K562 (cell line): ENCODE measurements around the gene CRYZL1. TPM values are rescaled to one million over a fixed set of nuclear protein-coding genes. Genes with fewer than 3 reads are reported as not detected.
A peak's percentile ranks its signal among the peaks of the same experiment; 100 is the strongest.

ENCODE experiments used
- ASH1L ChIP-seq: fragments of 450-650 bp; IDR thresholded peaks from 2 replicates; pipeline ENCODE4 v1.6.1; 2018; ENCODE audit warnings: borderline replicate concordance, mild to moderate bottlenecking, low read depth; ENCODE audit not compliant: partially characterized antibody
- ATF1 ChIP-seq, 2 experiments: fragments of 450-650 bp in 1 of 2; IDR thresholded peaks; 2 replicates each; pipeline ENCODE4 v1.6.1; 2016; ENCODE audit warnings: missing compliant biosample characterization in 1 of 2, missing genetic modification characterization in 1 of 2
- BDP1 ChIP-seq: IDR thresholded peaks from 3 replicates; pipeline ENCODE4 v1.6.1; 2011; ENCODE audit not compliant: insufficient read length, insufficient read depth
- CEBPG ChIP-seq, 3 experiments: fragments of 200-800 bp in 1 of 3; sonication (Bioruptor generic) in 1 of 3; sonication (generic) in 1 of 3; formaldehyde crosslinking in 1 of 3; IDR thresholded peaks in 2 of 3; conservative IDR thresholded peaks in 1 of 3; 2 replicates each; pipeline versions ENCODE4 v1.6.1 to v1.8.0; 2016 to 2022; ENCODE audit warnings: missing compliant biosample characterization in 2 of 3, missing genetic modification characterization in 2 of 3, mild to moderate bottlenecking in 1 of 3, missing genetic modification reagents in 1 of 3
- CHD2 ChIP-seq: IDR thresholded peaks from 2 replicates; pipeline ENCODE4 v1.6.1; 2011; ENCODE audit warnings: low read depth, low read length
- CREB1 ChIP-seq, 2 experiments: sonication (generic) in 1 of 2; formaldehyde crosslinking in 1 of 2; IDR thresholded peaks; 2 replicates each; pipeline versions ENCODE4 v1.6.1 to v1.8.0; 2012 to 2022; ENCODE audit warnings: inconsistent platforms in 1 of 2, mild to moderate bottlenecking in 1 of 2, missing genetic modification reagents in 1 of 2, moderate library complexity in 1 of 2
- CREM ChIP-seq: IDR thresholded peaks from 2 replicates; pipeline ENCODE4 v1.6.1; 2014; ENCODE audit warnings: antibody characterized with exemption, low read depth
- EWSR1 ChIP-seq: fragments of 450-650 bp; IDR thresholded peaks from 2 replicates; pipeline ENCODE4 v1.6.1; 2018; ENCODE audit warnings: borderline replicate concordance, mild to moderate bottlenecking, low read depth, moderate library complexity; ENCODE audit not compliant: partially characterized antibody
- FOXJ2 ChIP-seq: fragments of 200-800 bp; sonication (Bioruptor generic); IDR thresholded peaks from 2 replicates; pipeline ENCODE4 v1.6.1; 2016; ENCODE audit warnings: missing genetic modification characterization, missing compliant biosample characterization
- HEY1 ChIP-seq: fragments of 250-450 bp; sonication (Bioruptor Pico); IDR thresholded peaks from 2 replicates; pipeline ENCODE4 v1.5.0; 2020; ENCODE audit warnings: mild to moderate bottlenecking, moderate library complexity, borderline replicate concordance
- HOXB6 ChIP-seq: fragments of 250-450 bp; sonication (Bioruptor Pico); IDR thresholded peaks from 2 replicates; pipeline ENCODE4 v1.5.1; 2022; ENCODE audit warnings: mild to moderate bottlenecking, borderline replicate concordance
- KHSRP ChIP-seq: fragments of 450-650 bp; IDR thresholded peaks from 2 replicates; pipeline ENCODE4 v1.6.1; 2017
- MCM3 ChIP-seq: fragments of 450-650 bp; IDR thresholded peaks from 2 replicates; pipeline ENCODE4 v1.6.1; 2016
- NCOA6 ChIP-seq: fragments of 450-650 bp; IDR thresholded peaks from 2 replicates; pipeline ENCODE4 v1.6.1; 2017; ENCODE audit warnings: mild to moderate bottlenecking
- POLR2B ChIP-seq: fragments of 450-650 bp; IDR thresholded peaks from 2 replicates; pipeline ENCODE4 v1.6.1; 2018; ENCODE audit warnings: low read depth; ENCODE audit not compliant: partially characterized antibody
- SAFB2 ChIP-seq: fragments of 200-400 bp; formaldehyde crosslinking; IDR thresholded peaks from 2 replicates; pipeline ENCODE4 v1.6.1; 2018; ENCODE audit warnings: borderline replicate concordance, low read length, low read depth, moderate library complexity; ENCODE audit not compliant: severe bottlenecking
- ZBED1 ChIP-seq: IDR thresholded peaks from 2 replicates; pipeline ENCODE4 v1.6.1; 2014
- ZNF165 ChIP-seq: fragments of 250-450 bp; sonication (Bioruptor Pico); IDR thresholded peaks from 2 replicates; pipeline ENCODE4 v1.4.0; 2020; ENCODE audit warnings: borderline replicate concordance
- ZNF175 ChIP-seq: fragments of 200-800 bp; sonication (Bioruptor generic); IDR thresholded peaks from 2 replicates; pipeline ENCODE4 v1.6.1; 2016; ENCODE audit warnings: low read depth, mild to moderate bottlenecking, missing genetic modification characterization, missing compliant biosample characterization
- ZNF583 ChIP-seq: fragments of 250-450 bp; sonication (Bioruptor Pico); IDR thresholded peaks from 2 replicates; pipeline ENCODE4 v1.4.0; 2020
- ZNF780A ChIP-seq: fragments of 250-450 bp; sonication (Bioruptor Pico); IDR thresholded peaks from 2 replicates; pipeline ENCODE4 v1.5.0; 2021; ENCODE audit warnings: mild to moderate bottlenecking
- polyA plus RNA-seq, 8 experiments: library from polyadenylated mRNA; depleted of rRNA in 4 of 8; stranded (reverse) in 5 of 8; unstranded in 3 of 8; fragments of >200 nt; fragmentation: Nextera tagmentation in 2 of 8; fragmentation: Illumina TruSeq in 1 of 8; extraction: Ambion mirVana in 2 of 8; extraction: Trizol in 1 of 8; gene quantifications; 2 replicates each; pipeline versions ENCODE4 v1.2.1 to v1.2.3, GENCODE V29; 2011 to 2014; ENCODE audit warnings: inconsistent platforms in 1 of 8, missing spikeins in 1 of 8
- total RNA-seq, 7 experiments: library from RNA; depleted of rRNA in 6 of 7; stranded (reverse); fragments of >200 nt in 6 of 7; fragmentation: Illumina TruSeq in 2 of 7; extraction: Trizol in 2 of 7; gene quantifications; 2 replicates each; pipeline versions ENCODE4 v1.2.1 to v1.2.3, GENCODE V29; 2011 to 2021; ENCODE audit warnings: low replicate concordance in 1 of 7
- TF ChIP-seq, protein P1 (sequence below): fragments of 250-450 bp; sonication (Bioruptor Pico); IDR thresholded peaks from 2 replicates; pipeline ENCODE4 v1.5.0; 2021
- TF ChIP-seq, protein P2 (sequence below): fragments of 450-650 bp; IDR thresholded peaks from 2 replicates; pipeline ENCODE4 v1.7.1; 2018; ENCODE audit warnings: mild to moderate bottlenecking, low read depth; ENCODE audit not compliant: partially characterized antibody

CRYZL1 gene
- total and polyA plus RNA-seq, 9 of the 15 experiments (the other 6 are each of a cell fraction or from before 2014, with no cell fraction given) = 19.9 to 98.2 (median 39.2) TPM

DNA sequence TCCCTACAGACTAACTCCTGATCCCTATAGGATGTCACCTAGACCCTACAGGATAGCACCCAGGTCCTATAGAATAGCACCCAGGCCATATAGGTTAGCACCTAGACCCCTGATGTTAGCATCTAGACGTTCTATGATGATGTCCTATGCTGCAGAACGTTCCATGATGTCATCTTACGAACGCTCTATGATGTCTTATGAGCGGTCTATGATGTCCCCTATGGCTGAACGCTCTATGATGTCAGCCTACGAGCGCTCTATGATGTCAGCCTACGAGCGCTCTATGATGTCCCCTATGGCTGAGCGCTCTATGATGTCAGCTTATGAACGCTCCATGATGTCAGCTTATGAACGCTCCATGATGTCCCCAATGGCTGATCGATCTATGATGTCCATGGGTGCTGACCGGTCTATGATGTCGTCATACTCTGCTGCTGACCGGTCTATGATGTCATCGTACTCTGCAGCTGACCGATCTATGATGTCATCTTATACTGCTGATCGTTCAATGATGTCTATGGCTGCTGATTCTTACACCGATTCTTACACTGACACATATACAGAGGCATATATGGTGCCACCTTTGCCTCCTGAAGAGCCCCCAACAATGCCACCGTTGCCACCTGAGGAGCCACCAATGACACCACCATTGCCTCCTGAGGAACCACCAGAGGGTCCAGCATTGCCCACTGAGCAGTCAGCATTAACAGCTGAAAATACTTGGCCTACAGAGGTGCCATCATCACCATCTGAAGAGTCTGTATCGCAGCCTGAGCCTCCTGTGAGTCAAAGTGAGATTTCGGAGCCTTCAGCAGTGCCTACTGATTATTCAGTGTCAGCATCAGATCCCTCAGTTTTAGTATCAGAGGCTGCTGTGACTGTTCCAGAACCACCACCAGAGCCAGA, 89.2 kb downstream of the CRYZL1 start (continued):
- TF ChIP-seq ZNF175 (no peak), BDP1 (no peak), EWSR1 (no peak), HOXB6 (CRISPR knock-in tag) (no peak), ZNF165 (CRISPR knock-in tag) (no peak), NCOA6 (no peak), MCM3 (no peak), CREM (peak; percentile 93), ZNF583 (CRISPR knock-in tag) (no peak), ATF1 (CRISPR knock-in tag; IDR thresholded peaks at IDR 0.05) (no peak), ATF1 (tag; IDR thresholded peaks at IDR 0.05) (peak; percentile 95), FOXJ2 (tag) (0 out of 2 replicates have a peak, but pooled peaks have one; percentile 39), KHSRP (peak; percentile 69; the same call in 1 of the 2 replicates), ZNF780A (CRISPR knock-in tag) (no peak), CEBPG (CRISPR knock-in tag; IDR thresholded peaks at IDR 0.05) (peak; percentile 43), CEBPG (tag; conservative IDR thresholded peaks at IDR 0.05 in 1 of 2, IDR thresholded peaks at IDR 0.05 in 1 of 2) (no peak), POLR2B (peak; percentile 66), HEY1 (CRISPR knock-in tag) (no peak), SAFB2 (no peak), ZBED1 (no peak), CREB1 (IDR thresholded peaks at IDR 0.05) (peak; percentile 94), CREB1 (CRISPR knock-in tag; IDR thresholded peaks at IDR 0.05) (peak; percentile 96), ASH1L (no peak), CHD2 (0 out of 2 replicates have a peak, but pooled peaks have one; percentile 27)
- TF ChIP-seq, protein P1, sequence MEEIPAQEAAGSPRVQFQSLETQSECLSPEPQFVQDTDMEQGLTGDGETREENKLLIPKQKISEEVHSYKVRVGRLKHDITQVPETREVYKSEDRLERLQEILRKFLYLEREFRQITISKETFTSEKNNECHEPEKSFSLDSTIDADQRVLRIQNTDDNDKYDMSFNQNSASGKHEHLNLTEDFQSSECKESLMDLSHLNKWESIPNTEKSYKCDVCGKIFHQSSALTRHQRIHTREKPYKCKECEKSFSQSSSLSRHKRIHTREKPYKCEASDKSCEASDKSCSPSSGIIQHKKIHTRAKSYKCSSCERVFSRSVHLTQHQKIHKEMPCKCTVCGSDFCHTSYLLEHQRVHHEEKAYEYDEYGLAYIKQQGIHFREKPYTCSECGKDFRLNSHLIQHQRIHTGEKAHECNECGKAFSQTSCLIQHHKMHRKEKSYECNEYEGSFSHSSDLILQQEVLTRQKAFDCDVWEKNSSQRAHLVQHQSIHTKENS = no peak
- TF ChIP-seq, protein P2, sequence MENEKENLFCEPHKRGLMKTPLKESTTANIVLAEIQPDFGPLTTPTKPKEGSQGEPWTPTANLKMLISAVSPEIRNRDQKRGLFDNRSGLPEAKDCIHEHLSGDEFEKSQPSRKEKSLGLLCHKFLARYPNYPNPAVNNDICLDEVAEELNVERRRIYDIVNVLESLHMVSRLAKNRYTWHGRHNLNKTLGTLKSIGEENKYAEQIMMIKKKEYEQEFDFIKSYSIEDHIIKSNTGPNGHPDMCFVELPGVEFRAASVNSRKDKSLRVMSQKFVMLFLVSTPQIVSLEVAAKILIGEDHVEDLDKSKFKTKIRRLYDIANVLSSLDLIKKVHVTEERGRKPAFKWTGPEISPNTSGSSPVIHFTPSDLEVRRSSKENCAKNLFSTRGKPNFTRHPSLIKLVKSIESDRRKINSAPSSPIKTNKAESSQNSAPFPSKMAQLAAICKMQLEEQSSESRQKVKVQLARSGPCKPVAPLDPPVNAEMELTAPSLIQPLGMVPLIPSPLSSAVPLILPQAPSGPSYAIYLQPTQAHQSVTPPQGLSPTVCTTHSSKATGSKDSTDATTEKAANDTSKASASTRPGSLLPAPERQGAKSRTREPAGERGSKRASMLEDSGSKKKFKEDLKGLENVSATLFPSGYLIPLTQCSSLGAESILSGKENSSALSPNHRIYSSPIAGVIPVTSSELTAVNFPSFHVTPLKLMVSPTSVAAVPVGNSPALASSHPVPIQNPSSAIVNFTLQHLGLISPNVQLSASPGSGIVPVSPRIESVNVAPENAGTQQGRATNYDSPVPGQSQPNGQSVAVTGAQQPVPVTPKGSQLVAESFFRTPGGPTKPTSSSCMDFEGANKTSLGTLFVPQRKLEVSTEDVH = peak; percentile 52
